Nephron (organoid): Measurements from ENCODE around the gene DIP2C.
A peak's percentile ranks its signal among the peaks of the same experiment; 100 is the strongest.

Experiments
- H3K27ac Mint-ChIP-seq, 3 experiments: 2 replicates each; pipeline ENCODE4 v1.8.0; 2020; ENCODE audit warnings: mixed read lengths in 3 of 3, mild to moderate bottlenecking in 2 of 3, moderate library complexity in 1 of 3
- H3K27me3 Mint-ChIP-seq: 2 replicates; pipeline ENCODE4 v1.8.0; 2021; ENCODE audit warnings: low read depth, mild to moderate bottlenecking, moderate library complexity, mixed read lengths
- H3K36me3 Mint-ChIP-seq: 2 replicates; pipeline ENCODE4 v1.8.0; 2020; ENCODE audit warnings: low read depth, mixed read lengths
- H3K4me1 Mint-ChIP-seq: 2 replicates; pipeline ENCODE4 v1.8.0; 2020; ENCODE audit warnings: mixed read lengths
- H3K4me3 Mint-ChIP-seq, 3 experiments: 2 replicates each; pipeline ENCODE4 v1.8.0; 2020; ENCODE audit warnings: mild to moderate bottlenecking in 3 of 3, mixed read lengths in 3 of 3, moderate library complexity in 2 of 3
- H3K9me3 Mint-ChIP-seq: 2 replicates; pipeline ENCODE4 v1.8.0; 2020; ENCODE audit warnings: mixed read lengths
- TF ChIP-seq, protein P1 (sequence below), 3 experiments: fragments of 200-600 bp; sonication (generic); IDR thresholded peaks; one replicate each; pipeline ENCODE4 v1.5.0; 2021; ENCODE audit warnings: antibody characterized with exemption in 3 of 3; ENCODE audit not compliant: unreplicated experiment in 3 of 3

The DIP2C gene

GRCh38 chr10:490256-490655, 199.2 kb downstream of the DIP2C start:
- Mint-ChIP-seq H3K27ac (no peak overlapping the region), H3K36me3 (peaks cover 6% of the 10 kb centered on the region), H3K27me3 (no peaks in the 10 kb centered on the region), H3K9me3 (no peaks in the 10 kb centered on the region), H3K4me3 (no peak overlapping the region), H3K4me1 (peaks cover 60% of the 10 kb centered on the region)
- TF ChIP-seq, protein P1, sequence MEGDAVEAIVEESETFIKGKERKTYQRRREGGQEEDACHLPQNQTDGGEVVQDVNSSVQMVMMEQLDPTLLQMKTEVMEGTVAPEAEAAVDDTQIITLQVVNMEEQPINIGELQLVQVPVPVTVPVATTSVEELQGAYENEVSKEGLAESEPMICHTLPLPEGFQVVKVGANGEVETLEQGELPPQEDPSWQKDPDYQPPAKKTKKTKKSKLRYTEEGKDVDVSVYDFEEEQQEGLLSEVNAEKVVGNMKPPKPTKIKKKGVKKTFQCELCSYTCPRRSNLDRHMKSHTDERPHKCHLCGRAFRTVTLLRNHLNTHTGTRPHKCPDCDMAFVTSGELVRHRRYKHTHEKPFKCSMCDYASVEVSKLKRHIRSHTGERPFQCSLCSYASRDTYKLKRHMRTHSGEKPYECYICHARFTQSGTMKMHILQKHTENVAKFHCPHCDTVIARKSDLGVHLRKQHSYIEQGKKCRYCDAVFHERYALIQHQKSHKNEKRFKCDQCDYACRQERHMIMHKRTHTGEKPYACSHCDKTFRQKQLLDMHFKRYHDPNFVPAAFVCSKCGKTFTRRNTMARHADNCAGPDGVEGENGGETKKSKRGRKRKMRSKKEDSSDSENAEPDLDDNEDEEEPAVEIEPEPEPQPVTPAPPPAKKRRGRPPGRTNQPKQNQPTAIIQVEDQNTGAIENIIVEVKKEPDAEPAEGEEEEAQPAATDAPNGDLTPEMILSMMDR (IDR thresholded peaks at IDR 0.05; ENCODE audit: unreplicated experiment in 3 of 3), result no peak

DNA sequence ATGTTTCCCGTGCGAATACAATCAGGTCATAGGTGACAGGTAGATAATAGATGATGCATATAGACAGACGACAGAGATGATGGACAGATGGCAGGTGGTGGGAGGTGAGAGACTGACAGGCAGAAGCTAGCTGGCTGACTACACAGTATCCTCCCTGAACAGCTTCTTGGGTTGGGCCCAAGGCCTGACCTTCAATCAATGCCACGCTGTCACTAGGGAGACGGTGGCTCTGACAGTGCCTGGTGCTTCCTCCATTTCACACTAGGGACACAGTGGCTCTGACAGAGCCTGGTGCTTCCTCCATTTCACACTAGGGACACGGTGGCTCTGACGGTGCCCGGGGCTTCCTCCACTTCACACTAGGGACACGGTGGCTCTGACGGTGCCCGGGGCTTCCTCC, 200.1 kb downstream of the DIP2C start:
- TF ChIP-seq, protein P1 (IDR thresholded peaks at IDR 0.05; ENCODE audit: unreplicated experiment in 3 of 3), result no peak
- Mint-ChIP-seq H3K9me3 (no peaks in the 10 kb centered on the region), H3K4me1 (peaks cover 65% of the 10 kb centered on the region), H3K4me3 (no peak overlapping the region), H3K27ac (peak overlapping the region in 1 of 3 experiments; percentile 20), H3K36me3 (peaks cover 10% of the 10 kb centered on the region), H3K27me3 (no peaks in the 10 kb centered on the region)

- no peaks in the 10 kb centered on the region for H3K27me3 Mint-ChIP-seq
- TF ChIP-seq, protein P1 (IDR thresholded peaks at IDR 0.05; ENCODE audit: unreplicated experiment in 3 of 3), result no peak
- H3K27ac Mint-ChIP-seq, result peak overlapping the region in 1 of 3 experiments; percentile 20
- H3K9me3 Mint-ChIP-seq, result no peaks in the 10 kb centered on the region
- peaks cover 70% of the 10 kb centered on the region for H3K4me1 Mint-ChIP-seq
- H3K36me3 Mint-ChIP-seq, result peaks cover 15% of the 10 kb centered on the region
- H3K4me3 Mint-ChIP-seq, result no peak overlapping the region
Measured at GRCh38 chr10:488933-489215, 200.6 kb downstream of the DIP2C start.

DNA sequence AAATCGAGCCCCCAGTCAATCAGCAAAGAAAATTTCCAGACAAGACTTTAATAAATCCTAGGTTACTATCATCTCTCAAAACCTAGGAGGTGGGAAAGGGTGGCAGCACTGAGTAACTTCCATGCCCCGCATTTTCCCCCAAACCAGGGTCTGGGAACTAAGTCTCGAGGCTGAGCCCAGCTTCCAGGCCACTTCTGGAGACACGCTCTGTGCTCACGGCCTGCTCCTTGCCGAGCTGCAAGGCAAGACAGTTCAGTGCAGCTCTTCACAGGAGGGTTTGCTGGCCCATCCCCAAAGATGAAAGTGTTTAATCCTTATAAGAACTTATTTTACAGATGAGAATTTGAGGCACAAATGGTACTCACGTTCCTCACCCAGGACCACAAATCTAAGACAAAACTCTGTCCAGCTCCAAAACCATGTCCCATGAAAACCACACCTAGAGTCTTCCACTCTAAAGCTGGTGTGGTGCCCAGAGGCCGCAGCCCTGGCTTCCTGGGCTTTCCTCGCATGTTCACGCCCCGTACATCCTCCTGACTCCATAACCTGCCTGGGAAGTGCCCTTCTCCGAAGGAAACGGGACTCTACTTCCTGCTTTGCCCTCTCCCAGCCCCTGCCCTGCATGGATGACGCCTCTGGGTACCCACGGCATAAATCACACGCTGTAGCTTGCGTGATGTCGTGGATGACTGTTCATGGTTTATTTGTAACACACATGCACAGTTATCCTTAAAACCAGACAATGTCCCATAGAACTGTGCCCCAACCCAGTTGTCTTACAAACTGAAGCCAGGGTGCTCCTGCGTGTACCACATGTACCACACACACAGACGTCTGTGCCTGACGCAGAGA, 201.2 kb downstream of the DIP2C start:
- Mint-ChIP-seq H3K4me1 (peaks cover 70% of the 10 kb centered on the region), H3K36me3 (peaks cover 15% of the 10 kb centered on the region), H3K27me3 (no peaks in the 10 kb centered on the region), H3K9me3 (no peaks in the 10 kb centered on the region), H3K4me3 (no peak overlapping the region), H3K27ac (no peak overlapping the region)
- TF ChIP-seq, protein P1 (IDR thresholded peaks at IDR 0.05; ENCODE audit: unreplicated experiment in 3 of 3), result no peak

DNA sequence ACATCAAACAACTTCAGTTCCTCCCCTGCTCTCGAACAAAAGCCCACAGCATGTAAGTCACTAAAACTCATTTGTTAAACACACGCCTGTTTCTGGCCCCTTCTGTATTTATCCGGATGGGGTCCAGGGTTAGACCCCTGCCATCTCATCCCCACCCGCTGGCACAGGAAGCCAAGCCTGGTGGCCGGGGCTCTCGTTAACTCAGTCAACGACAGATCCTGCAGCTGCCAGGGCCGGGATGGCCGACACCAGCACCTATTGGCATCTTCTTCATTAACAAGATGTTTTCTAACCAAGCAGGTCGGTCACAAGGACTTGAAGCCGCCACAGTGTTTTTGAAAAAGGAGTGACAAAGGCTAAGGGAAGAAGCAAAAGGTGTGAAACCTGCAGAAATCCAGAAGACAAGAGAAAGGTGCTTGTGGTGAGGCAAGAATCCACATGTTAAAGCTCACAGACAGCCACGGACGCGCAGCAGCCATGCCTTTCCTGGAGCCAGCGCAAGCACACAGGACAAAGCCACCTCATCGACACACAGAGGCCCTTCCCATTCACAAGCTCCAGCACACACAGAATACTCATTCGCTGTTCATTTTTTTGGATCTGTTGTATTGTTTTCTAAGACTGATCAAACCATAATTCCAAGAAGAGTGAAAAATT, 202.7 kb downstream of the DIP2C start:
- Mint-ChIP-seq H3K27ac (peak overlapping the region in 1 of 3 experiments; percentile 42), H3K4me1 (peaks cover 72% of the 10 kb centered on the region), H3K9me3 (no peaks in the 10 kb centered on the region), H3K27me3 (no peaks in the 10 kb centered on the region), H3K36me3 (peaks cover 22% of the 10 kb centered on the region), H3K4me3 (no peak overlapping the region)
- TF ChIP-seq, protein P1 (IDR thresholded peaks at IDR 0.05; ENCODE audit: unreplicated experiment in 3 of 3), result no peak
